Ovary (tissue), 3 donors: ENCODE data around the gene OGFRL1.

Experiments used
- CTCF ChIP-seq, 3 donors: fragments of 450-650 bp in 2 of 3; fragments of 200-600 bp in 1 of 3; IDR thresholded peaks; one replicate each; pipeline versions ENCODE4 v1.5.1 to v1.8.0; 2016 to 2022; ENCODE audit warnings: antibody characterized with exemption in 3 of 3, mild to moderate bottlenecking in 1 of 3
- POLR2A ChIP-seq: fragments of 450-650 bp; IDR thresholded peaks from one replicate; pipeline ENCODE4 v1.6.1; 2017; ENCODE audit warnings: antibody characterized with exemption, mild to moderate bottlenecking, moderate library complexity
- donor health status: DM: no; HTN: no; CAD: no.

DNA sequence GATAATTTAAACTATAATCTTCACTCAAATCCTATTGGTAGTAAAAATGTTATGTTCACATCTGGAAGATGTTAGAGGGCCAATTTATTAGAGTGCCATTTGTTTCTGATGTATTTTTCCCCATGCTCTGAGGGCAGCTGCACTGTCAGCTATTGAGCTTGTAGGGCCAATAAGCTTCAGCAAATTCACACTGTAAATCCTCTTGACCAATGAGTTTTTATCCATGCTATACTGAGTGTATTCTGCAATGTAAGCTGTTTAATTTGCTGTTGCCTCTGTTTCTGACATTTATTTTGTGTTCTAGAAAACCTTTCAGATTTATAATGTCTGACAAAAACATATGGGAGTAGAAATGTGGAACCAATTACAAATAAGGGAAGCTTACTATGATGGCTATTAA lies 62.6 kb downstream of the OGFRL1 start:
- TF ChIP-seq CTCF (IDR thresholded peaks at IDR 0.05): no peak
- TF ChIP-seq POLR2A: no peak
